ENCODE data around the gene ABCB1. TPM values are rescaled to one million over a fixed set of nuclear protein-coding genes. Genes with fewer than 3 reads are reported as not detected.

Gene ABCB1
- total and polyA plus RNA-seq, 2 of the 13 experiments (the other 11 are each of a cell fraction or from before 2014, with no cell fraction given) = 42.8 to 52.6 TPM

DNA sequence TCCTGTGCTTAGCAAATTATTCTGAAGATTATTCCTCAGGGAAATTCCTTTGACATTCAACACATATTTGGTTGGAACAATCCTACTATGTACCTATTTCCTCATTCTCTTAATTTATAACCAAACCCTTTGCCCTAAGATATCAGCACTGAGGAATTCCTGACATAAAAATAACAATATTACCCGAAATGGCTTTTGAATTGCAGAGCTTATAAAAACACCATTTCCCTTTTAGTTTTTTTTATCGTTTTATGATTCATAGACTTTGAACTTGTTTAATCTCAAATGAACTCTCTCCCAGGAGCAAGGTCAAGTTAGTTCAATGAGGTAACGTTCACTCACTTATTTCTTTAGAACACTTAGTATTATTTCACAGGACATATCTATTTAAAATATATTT, 7.7 kb upstream of the ABCB1 start:
- Histone ChIP-seq H3K4me2 (ENCODE audit: low read depth, low read length) (no peak overlapping the region), H3K9me3 (ENCODE audit: low read length) (no peaks in the 10 kb centered on the region), H2AFZ (ENCODE audit: low read length) (no peak overlapping the region), H3K27ac (ENCODE audit: extremely low read length, insufficient read depth, low read length) (no peak overlapping the region), H3K27me3 (ENCODE audit: control insufficient read depth in 1 of 2, insufficient read depth in 2 of 2, low read length in 2 of 2) (no peaks in the 10 kb centered on the region), H4K20me1 (ENCODE audit: insufficient read depth, low read length) (no peaks in the 10 kb centered on the region), H3K36me3 (replicated peaks in 1 of 2; ENCODE audit: control insufficient read depth in 1 of 2, insufficient read depth in 2 of 2, low read length in 2 of 2) (no peaks in the 10 kb centered on the region), H3K79me2 (ENCODE audit: insufficient read depth, low read length) (no peaks in the 10 kb centered on the region), H3K9ac (ENCODE audit: insufficient read depth, low read depth, low read length) (no peak overlapping the region), H3K4me1 (ENCODE audit: insufficient read depth, low read length) (peaks cover 11% of the 10 kb centered on the region), H3K4me3 (replicated peaks in 1 of 3; ENCODE audit: insufficient read depth in 1 of 3, low read depth in 2 of 3, low read length in 3 of 3) (no peak overlapping the region)
- ATAC-seq (no peak), FAIRE-seq (no peak), DNase-seq (ENCODE audit: low spot score) (no peak)
- ChIA-PET CTCF (ENCODE audit: low intra/inter-chr PET ratio, low total read pairs) (no interaction called here), POLR2A (no interaction called here)
- BruUV-seq (replicated peaks) = no TSS peak
- TF ChIP-seq ZKSCAN1 (IDR thresholded peaks at IDR 0.05; ENCODE audit: low read length) (0 out of 2 replicates have a peak, but pooled peaks have one; percentile 43), ZNF207 (IDR thresholded peaks at IDR 0.05; ENCODE audit: borderline replicate concordance) (no peak), ZSCAN21 (CRISPR knock-in tag; IDR thresholded peaks at IDR 0.05; ENCODE audit: borderline replicate concordance) (no peak)
- TF ChIP-seq, protein P1, sequence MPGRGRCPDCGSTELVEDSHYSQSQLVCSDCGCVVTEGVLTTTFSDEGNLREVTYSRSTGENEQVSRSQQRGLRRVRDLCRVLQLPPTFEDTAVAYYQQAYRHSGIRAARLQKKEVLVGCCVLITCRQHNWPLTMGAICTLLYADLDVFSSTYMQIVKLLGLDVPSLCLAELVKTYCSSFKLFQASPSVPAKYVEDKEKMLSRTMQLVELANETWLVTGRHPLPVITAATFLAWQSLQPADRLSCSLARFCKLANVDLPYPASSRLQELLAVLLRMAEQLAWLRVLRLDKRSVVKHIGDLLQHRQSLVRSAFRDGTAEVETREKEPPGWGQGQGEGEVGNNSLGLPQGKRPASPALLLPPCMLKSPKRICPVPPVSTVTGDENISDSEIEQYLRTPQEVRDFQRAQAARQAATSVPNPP (CRISPR knock-in tag; IDR thresholded peaks at IDR 0.05) = no peak
- 2% methylated on average over 3 of the region's 3 CpGs for WGBS (ENCODE audit: low lambda C conversion rate)
- in situ Hi-C loops (cut with HindIII; ENCODE audit: extremely low pct_ligation_motif_present, low pct_unique_long_range_greater_than_20kb) (no loop called here), intact Hi-C loops (cut with micrococcal nuclease; ENCODE audit: unreplicated experiment) (loop anchor here (10.0 kb wide), 1 partner anchor 294 kb away; no protein-coding TSS in a partner anchor)

DNA sequence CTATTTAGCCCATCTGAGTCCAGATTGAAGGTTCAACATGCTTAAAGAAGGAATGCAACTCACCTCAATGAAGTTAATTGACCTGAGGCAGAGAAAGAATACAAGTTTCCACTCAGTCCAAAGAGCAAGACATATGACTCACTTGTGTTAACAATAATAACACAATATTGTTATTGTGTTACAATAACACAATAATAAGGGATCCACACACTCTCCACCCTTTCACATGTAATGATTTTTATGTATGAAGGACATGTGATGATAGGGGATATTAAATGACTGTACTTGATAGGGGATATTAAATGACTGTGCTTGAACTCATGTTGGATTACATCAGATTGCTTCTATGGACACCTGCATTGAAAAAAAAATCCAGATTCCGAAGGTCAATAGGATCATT, 3.6 kb upstream of the ABCB1 start:
- WGBS (ENCODE audit: low lambda C conversion rate) = 46% methylated on average over 1 of the region's 1 CpG
- H3K9me3 ChIP-seq (ENCODE audit: low read length) = no peaks in the 10 kb centered on the region
- BruUV-seq (replicated peaks) = no TSS peak
- H3K27ac ChIP-seq (ENCODE audit: extremely low read length, insufficient read depth, low read length) = no peak overlapping the region
- no peaks in the 10 kb centered on the region for H4K20me1 ChIP-seq (ENCODE audit: insufficient read depth, low read length)
- no peak overlapping the region for H3K9ac ChIP-seq (ENCODE audit: insufficient read depth, low read depth, low read length)
- FAIRE-seq = no peak
- H3K4me1 ChIP-seq (ENCODE audit: insufficient read depth, low read length) = peaks cover 29% of the 10 kb centered on the region
- H3K4me3 ChIP-seq (replicated peaks in 1 of 3; ENCODE audit: insufficient read depth in 1 of 3, low read depth in 2 of 3, low read length in 3 of 3) = no peak overlapping the region
- H3K36me3 ChIP-seq (replicated peaks in 1 of 2; ENCODE audit: control insufficient read depth in 1 of 2, insufficient read depth in 2 of 2, low read length in 2 of 2) = no peaks in the 10 kb centered on the region
- no peak overlapping the region for H3K4me2 ChIP-seq (ENCODE audit: low read depth, low read length)
- in situ Hi-C loops (cut with HindIII; ENCODE audit: extremely low pct_ligation_motif_present, low pct_unique_long_range_greater_than_20kb) = no loop called here
- POLR2A ChIA-PET = no interaction called here
- no peak for DNase-seq (ENCODE audit: low spot score)
- peaks cover 4% of the 10 kb centered on the region for H3K79me2 ChIP-seq (ENCODE audit: insufficient read depth, low read length)
- intact Hi-C loops (cut with micrococcal nuclease; ENCODE audit: unreplicated experiment) = loop anchor here (10.0 kb wide), 1 partner anchor 289 kb away; no protein-coding TSS in a partner anchor
- CTCF ChIA-PET (ENCODE audit: low intra/inter-chr PET ratio, low total read pairs) = no interaction called here
- H2AFZ ChIP-seq (ENCODE audit: low read length) = no peak overlapping the region
- ATAC-seq = no peak
- no peaks in the 10 kb centered on the region for H3K27me3 ChIP-seq (ENCODE audit: control insufficient read depth in 1 of 2, insufficient read depth in 2 of 2, low read length in 2 of 2)
- TF ChIP-seq ATF1 (CRISPR knock-in tag; IDR thresholded peaks at IDR 0.05) = no peak
- TF ChIP-seq ZNF460 (CRISPR knock-in tag; IDR thresholded peaks at IDR 0.05; ENCODE audit: borderline replicate concordance) = no peak
- TF ChIP-seq CHD4 (IDR thresholded peaks at IDR 0.05; ENCODE audit: borderline replicate concordance, low read length) = no peak
- TF ChIP-seq ZNF33A (CRISPR knock-in tag; IDR thresholded peaks at IDR 0.05; ENCODE audit: borderline replicate concordance) = no peak
- no peak for TF ChIP-seq ZHX1 (CRISPR knock-in tag; IDR thresholded peaks at IDR 0.05; ENCODE audit: low read depth)
- no peak for TF ChIP-seq ZBTB21 (CRISPR knock-in tag; IDR thresholded peaks at IDR 0.05)
- no peak for TF ChIP-seq YEATS4 (CRISPR knock-in tag; IDR thresholded peaks at IDR 0.05; ENCODE audit: borderline replicate concordance)
- TF ChIP-seq ZNF292 (CRISPR knock-in tag; IDR thresholded peaks at IDR 0.05; ENCODE audit: borderline replicate concordance, low read depth) = no peak
